Skeletal muscle tissue (tissue), 4 donors: ENCODE data around the gene SCUBE3. TPM values are rescaled to one million over a fixed set of nuclear protein-coding genes. Genes with fewer than 3 reads are reported as not detected.

Source experiments
- H3K27ac ChIP-seq: one replicate; pipeline ENCODE4 v1.7.0; 2013; ENCODE audit warnings: mild to moderate bottlenecking, low read depth, low read length, inconsistent platforms
- H3K27me3 ChIP-seq, 3 donors: one replicate each; pipeline ENCODE4 v1.7.0; 2013; ENCODE audit warnings: low read length in 3 of 3; ENCODE audit not compliant: control insufficient read depth in 3 of 3, insufficient read depth in 3 of 3
- H3K36me3 ChIP-seq, 3 donors: one replicate each; pipeline ENCODE4 v1.7.0; 2013; ENCODE audit warnings: low read length in 3 of 3; ENCODE audit not compliant: control insufficient read depth in 3 of 3, insufficient read depth in 3 of 3
- H3K4me1 ChIP-seq, 3 donors: one replicate each; pipeline ENCODE4 v1.7.0; 2013; ENCODE audit warnings: low read length in 3 of 3, mild to moderate bottlenecking in 3 of 3; ENCODE audit not compliant: control insufficient read depth in 3 of 3, insufficient read depth in 3 of 3
- H3K4me3 ChIP-seq, 3 donors: one replicate each; pipeline ENCODE4 v1.7.0; 2013; ENCODE audit warnings: low read length in 3 of 3
- H3K9ac ChIP-seq, 3 donors: one replicate each; pipeline ENCODE4 v1.7.0; 2013; ENCODE audit warnings: low read length in 3 of 3, mild to moderate bottlenecking in 3 of 3, moderate library complexity in 2 of 3, low read depth in 1 of 3
- H3K9me3 ChIP-seq, 3 donors: one replicate each; pipeline ENCODE4 v1.7.0; 2013; ENCODE audit warnings: low read length in 3 of 3; ENCODE audit not compliant: control insufficient read depth in 3 of 3
- total RNA-seq: library from RNA; depleted of rRNA; stranded (reverse); fragments of >200 nt; gene quantifications from one replicate; pipeline ENCODE4 v1.2.3, GENCODE V29; 2014
- donor health status: Osteomylitis.

The SCUBE3 gene
- total RNA-seq, 1 donor from 2014 or later: 0.52 TPM

DNA sequence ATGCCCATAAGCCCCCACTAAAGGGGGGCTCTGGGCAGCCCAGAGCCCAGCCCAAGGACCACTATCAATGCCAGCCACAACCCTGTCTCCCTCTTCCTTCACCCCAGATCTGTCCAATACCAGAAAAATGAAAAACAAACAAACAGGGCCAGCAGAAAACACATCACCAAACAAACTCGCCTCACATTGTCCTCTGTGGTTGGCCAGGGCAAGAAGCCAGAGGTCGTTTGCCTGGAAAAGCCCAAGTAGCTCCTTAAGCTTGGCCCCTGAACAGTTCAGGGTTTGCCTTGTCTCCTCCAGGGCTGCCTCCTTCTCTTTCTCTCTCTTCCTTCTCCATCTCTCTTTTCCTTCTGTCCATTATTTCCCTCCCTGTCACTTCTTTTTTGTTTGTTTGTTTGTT, 10.1 kb upstream of the SCUBE3 start:
- H3K9ac ChIP-seq: no peak overlapping the region
- peaks cover 9 to 23% (median 16%) of the 10 kb centered on the region in 3 donors for H3K27me3 ChIP-seq
- no peaks in the 10 kb centered on the region for H3K4me1 ChIP-seq
- no peaks in the 10 kb centered on the region for H3K36me3 ChIP-seq
- no peak overlapping the region for H3K4me3 ChIP-seq
- no peak overlapping the region for H3K27ac ChIP-seq
- no peaks in the 10 kb centered on the region for H3K9me3 ChIP-seq

DNA sequence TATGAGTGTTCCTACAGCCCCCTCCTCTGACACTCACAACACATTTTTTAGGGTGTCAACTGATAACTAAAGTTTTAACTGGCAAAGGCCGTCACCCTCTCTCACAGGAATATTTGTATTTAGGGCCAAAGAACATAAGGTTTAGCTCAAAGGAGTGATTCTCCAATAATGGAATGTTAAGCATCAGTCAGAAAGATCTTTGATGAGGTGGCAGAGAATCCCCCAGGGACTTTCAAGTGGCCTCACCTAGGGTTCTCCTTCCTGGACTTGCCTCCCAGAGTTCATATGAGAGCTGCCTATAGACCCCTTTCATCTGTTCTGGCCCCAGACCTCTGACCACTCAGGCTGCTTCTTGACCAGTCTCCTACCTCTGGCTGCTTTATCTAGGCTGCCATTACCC, 7.4 kb upstream of the SCUBE3 start:
- Histone ChIP-seq H3K4me1 (no peaks in the 10 kb centered on the region), H3K9ac (no peak overlapping the region), H3K27ac (no peak overlapping the region), H3K4me3 (no peak overlapping the region), H3K9me3 (no peaks in the 10 kb centered on the region), H3K36me3 (no peaks in the 10 kb centered on the region), H3K27me3 (peaks cover 13 to 33% (median 22%) of the 10 kb centered on the region in 3 donors)

DNA sequence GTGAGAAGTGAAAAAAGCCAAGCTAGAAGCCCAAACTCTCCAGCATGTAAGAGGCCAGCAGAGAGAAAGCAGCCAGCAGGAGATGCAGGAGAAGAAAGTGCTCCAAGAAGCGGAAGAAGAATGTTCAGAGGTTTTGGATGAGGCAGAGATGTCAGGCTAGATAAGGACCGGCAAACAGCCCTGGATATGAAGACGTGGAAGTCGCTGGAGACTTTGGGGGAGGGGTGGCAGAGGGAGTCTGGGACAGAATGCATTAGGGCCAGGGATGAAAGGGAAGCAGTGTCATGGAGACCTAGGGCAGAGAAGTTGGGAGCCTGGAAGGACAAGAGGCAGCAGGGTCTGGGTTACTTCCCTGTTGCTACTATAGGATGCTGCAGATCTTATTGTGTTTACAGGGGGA, 5.3 kb upstream of the SCUBE3 start:
- peaks cover 3% of the 10 kb centered on the region in 3 donors for H3K4me1 ChIP-seq
- no peak overlapping the region for H3K4me3 ChIP-seq
- no peak overlapping the region for H3K9ac ChIP-seq
- H3K9me3 ChIP-seq: no peaks in the 10 kb centered on the region
- H3K36me3 ChIP-seq: no peaks in the 10 kb centered on the region
- H3K27ac ChIP-seq: no peak overlapping the region
- H3K27me3 ChIP-seq: peaks cover 31 to 50% (median 39%) of the 10 kb centered on the region in 3 donors

DNA sequence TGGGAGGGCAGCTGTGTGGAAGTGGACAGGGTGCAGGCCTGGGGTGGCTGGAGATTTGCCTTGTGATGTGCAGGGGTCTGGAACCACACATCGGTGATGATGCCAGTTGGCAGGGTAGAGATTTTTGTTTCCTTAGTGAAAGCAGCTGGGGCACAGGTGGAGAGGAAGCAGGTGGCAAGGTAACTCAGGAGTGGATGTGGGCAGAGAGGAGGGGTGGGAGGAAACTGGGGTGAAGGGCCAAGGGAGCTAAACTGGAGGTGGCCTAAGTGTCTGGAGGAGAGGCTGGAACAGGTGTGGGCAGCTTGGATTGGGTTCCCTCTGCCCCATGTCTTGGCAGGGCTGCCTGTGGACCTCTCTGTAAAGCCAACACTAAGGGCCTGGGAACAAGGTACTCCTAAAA, 4.7 kb upstream of the SCUBE3 start:
- Histone ChIP-seq H3K27me3 (peaks cover 35 to 57% (median 41%) of the 10 kb centered on the region in 3 donors), H3K4me1 (peaks cover 4 to 9% (median 7%) of the 10 kb centered on the region in 3 donors), H3K9ac (no peak overlapping the region), H3K4me3 (no peak overlapping the region), H3K27ac (no peak overlapping the region), H3K36me3 (no peaks in the 10 kb centered on the region), H3K9me3 (no peaks in the 10 kb centered on the region)

DNA sequence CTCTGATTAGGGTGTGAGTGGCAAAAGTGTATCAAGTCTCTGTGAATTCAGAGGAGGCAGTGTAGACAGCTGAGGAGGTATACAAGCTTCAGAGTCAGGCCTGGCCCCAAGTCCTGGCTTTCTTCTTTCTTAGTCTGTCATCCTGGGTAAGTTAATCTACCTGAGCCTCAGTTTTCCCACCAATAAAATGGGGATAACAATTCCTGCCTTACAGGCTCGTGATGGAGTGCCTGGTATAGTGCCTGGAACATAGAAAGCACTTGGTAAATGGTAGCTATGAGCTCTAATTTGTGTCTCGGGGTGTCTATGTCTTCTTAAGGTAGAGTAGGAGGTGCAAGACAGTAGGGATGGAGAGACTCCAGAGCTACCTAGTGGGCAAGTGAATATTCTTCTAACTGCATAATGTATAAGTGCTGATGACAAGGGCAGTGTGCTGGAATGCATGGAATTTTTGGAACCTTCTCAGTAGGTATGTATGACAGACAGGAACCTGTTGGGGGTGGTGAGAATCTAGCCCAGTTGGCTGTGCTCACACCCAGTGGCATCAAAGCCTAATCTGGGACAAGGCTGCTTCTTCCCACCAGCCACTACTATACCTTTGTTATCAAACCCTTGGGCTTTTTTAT, 4.0 kb upstream of the SCUBE3 start:
- Histone ChIP-seq H3K27me3 (peaks cover 40 to 63% (median 46%) of the 10 kb centered on the region in 3 donors), H3K9me3 (no peaks in the 10 kb centered on the region), H3K27ac (no peak overlapping the region), H3K36me3 (no peaks in the 10 kb centered on the region), H3K4me1 (peaks cover 4 to 14% (median 11%) of the 10 kb centered on the region in 3 donors), H3K9ac (no peak overlapping the region), H3K4me3 (no peak overlapping the region)

DNA sequence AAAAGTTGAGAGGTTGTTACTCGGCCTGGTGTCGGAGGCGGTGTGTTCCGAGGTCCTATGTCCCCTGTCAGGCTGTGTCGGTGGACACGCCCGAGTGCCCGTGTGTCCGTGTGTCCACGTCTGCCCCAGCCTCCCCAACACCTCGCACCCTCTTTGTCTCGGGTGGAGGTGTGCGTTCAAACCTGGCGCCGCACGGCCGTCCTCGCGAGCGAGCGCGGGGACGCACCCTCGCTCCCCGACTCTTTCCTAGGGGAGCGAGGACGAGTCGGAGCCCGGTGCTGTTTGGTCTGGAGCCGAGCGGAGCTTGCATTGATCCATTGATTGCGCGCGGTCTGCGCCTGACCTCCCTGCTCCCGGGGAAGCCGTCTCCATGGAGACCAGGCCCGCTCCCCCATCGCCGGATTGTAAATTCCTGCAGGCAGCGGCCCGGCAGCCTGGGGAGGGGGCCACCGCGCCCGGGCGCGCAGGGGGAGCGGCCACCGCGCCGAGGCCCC, 411 bp upstream of the SCUBE3 start:
- Histone ChIP-seq H3K9ac (peak overlapping the region in 1 of 3 donors; percentile 45), H3K36me3 (no peaks in the 10 kb centered on the region), H3K4me1 (peaks cover 4 to 31% (median 14%) of the 10 kb centered on the region in 3 donors), H3K9me3 (no peaks in the 10 kb centered on the region), H3K27me3 (peaks cover 47 to 80% (median 68%) of the 10 kb centered on the region in 3 donors), H3K27ac (no peak overlapping the region), H3K4me3 (peak overlapping the region in 2 of 3 donors; percentile 54 to 67)

DNA sequence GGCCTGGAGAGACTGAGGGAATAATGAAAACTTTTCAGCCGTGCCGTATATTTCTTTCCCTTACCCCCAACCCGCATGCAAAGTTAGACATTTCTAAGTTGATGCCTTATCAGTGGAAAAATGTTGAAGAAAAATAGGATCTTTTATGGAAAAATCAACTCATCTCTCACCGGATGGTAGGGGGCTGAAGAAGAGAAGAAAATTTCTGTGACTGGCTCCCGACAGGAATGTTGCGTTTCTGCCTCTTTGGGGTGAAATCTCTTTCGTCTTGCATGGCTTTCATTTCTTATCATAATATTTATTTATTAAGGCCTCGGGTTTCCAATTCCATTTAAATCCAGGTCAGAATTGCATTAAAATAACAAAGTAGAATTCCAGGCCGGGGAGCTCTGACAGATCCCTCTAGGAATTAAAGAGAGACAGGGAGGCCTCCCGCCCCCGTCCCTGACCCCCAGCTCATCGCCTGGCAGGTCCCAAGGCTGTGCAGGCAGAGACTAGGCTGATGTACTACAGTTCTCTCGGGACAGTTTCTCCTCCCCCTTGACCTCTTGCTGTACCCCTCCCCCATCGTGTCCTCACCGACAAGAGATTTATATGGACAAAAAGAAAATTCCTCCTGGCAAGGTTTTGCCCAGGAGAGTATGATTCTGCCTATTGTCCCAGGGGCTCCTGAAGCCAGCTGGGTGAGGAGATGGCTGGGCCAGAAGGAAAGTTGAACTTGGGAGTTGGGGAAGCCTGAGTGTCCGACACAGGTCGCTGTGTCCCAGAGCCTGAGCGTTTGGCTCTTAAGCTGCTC, 1.3 kb downstream of the SCUBE3 start:
- Histone ChIP-seq H3K27me3 (peaks cover 46 to 81% (median 77%) of the 10 kb centered on the region in 3 donors), H3K4me1 (peaks cover 4 to 34% (median 14%) of the 10 kb centered on the region in 3 donors)

DNA sequence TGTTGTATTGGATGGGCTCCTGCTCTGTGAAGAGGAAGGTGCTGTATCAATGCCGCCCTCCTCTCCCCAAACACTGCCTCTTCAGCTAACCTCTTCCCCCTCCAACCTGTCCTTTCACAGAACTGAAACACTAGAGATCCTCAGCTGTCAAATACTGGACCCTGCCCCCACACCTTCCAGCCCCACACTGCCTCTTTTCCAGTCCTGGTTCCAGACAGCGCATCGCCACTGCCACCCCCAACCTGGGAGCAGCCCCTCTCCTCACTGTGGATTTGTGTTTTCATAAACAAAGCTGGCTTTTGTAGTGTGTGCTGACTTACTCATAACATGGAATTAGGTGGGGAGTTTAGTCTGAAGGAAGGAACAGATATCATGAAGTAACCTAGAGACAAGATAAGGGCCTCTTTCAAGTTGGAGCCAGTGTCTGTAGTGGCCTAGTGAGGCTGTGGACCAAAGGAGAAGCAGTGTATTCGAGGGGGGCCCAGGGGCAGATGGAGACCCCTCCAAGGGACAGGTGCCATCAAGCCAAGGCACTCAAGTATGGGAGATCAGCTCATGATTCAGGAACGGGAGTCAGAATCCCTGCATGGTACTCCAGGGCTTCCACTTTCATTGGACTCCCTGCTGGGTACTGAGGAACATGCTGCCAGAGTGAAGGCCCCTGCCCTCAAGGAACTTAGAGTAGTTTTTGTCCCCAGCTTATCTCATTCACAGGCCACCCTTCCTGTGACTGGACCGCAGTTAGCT, 2.1 kb downstream of the SCUBE3 start:
- no peak overlapping the region for H3K9ac ChIP-seq
- H3K27me3 ChIP-seq: peaks cover 46 to 87% (median 78%) of the 10 kb centered on the region in 3 donors
- no peak overlapping the region for H3K4me3 ChIP-seq
- H3K9me3 ChIP-seq: no peaks in the 10 kb centered on the region
- no peak overlapping the region for H3K27ac ChIP-seq
- H3K36me3 ChIP-seq: no peaks in the 10 kb centered on the region
- peaks cover 4 to 34% (median 14%) of the 10 kb centered on the region in 3 donors for H3K4me1 ChIP-seq

More for the DNA sequence above, 1.3 kb downstream of the SCUBE3 start:
- Histone ChIP-seq H3K27ac (no peak overlapping the region), H3K36me3 (no peaks in the 10 kb centered on the region), H3K9me3 (no peaks in the 10 kb centered on the region), H3K4me3 (peak overlapping the region in 1 of 3 donors; percentile 54), H3K9ac (no peak overlapping the region)

DNA sequence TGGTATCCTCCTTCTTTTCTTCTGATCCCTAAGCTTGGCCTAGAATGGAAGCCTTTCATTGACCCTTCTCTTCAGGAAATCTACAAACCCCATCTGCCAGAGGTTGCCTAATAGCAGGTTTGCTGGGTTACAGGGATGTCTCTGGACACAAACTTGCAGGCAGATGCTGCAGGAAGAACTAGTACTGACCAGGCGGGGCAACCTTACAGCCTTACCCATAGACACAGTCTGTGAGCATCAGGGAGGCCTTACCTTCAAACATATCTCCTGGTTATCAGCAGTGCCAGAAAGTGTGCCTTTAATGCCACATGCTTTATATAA, 2.6 kb downstream of the SCUBE3 start:
- H3K27ac ChIP-seq: no peak overlapping the region
- peaks cover 44 to 84% (median 74%) of the 10 kb centered on the region in 3 donors for H3K27me3 ChIP-seq

More for the DNA sequence above, 2.6 kb downstream of the SCUBE3 start:
- no peaks in the 10 kb centered on the region for H3K9me3 ChIP-seq
- H3K4me3 ChIP-seq: no peak overlapping the region
- H3K9ac ChIP-seq: no peak overlapping the region
- no peaks in the 10 kb centered on the region for H3K36me3 ChIP-seq
- peaks cover 4 to 34% (median 14%) of the 10 kb centered on the region in 3 donors for H3K4me1 ChIP-seq
